NT2/D1 (cell line): ENCODE results near the gene ZNF585A.
"Not testable (repeated sequence)": the region's sequence is repeated elsewhere in the genome, so short reads cannot be mapped to it uniquely, and the experiment has no call there.

Source experiments
- DNase-seq: peaks from one replicate; pipeline ENCODE4 v3.0.0-alpha.2; 2011; ENCODE audit warnings: low read depth, low spot score
- H3K27me3 ChIP-seq: 2 replicates; pipeline ENCODE4 v1.6.0; 2011; ENCODE audit warnings: mild to moderate bottlenecking; ENCODE audit not compliant: insufficient read length, insufficient read depth
- H3K36me3 ChIP-seq: 2 replicates; pipeline ENCODE4 v1.6.1; 2011; ENCODE audit warnings: mild to moderate bottlenecking, low read length, mixed read lengths; ENCODE audit not compliant: insufficient read depth, insufficient read length
- H3K4me1 ChIP-seq: 2 replicates; pipeline ENCODE4 v1.5.1; 2011; ENCODE audit not compliant: insufficient read depth, insufficient read length
- H3K4me3 ChIP-seq: 2 replicates; pipeline ENCODE4 v1.5.1; 2011; ENCODE audit warnings: low read depth; ENCODE audit not compliant: insufficient read length
- H3K9ac ChIP-seq: 2 replicates; pipeline ENCODE4 v1.6.0; 2011; ENCODE audit warnings: low read depth; ENCODE audit not compliant: insufficient read length
- H3K9me3 ChIP-seq: 2 replicates; pipeline ENCODE4 v1.5.1; 2011; ENCODE audit warnings: mild to moderate bottlenecking, low read length; ENCODE audit not compliant: insufficient read depth
- SUZ12 ChIP-seq: IDR thresholded peaks from 2 replicates; pipeline ENCODE4 v1.6.1; 2011; ENCODE audit not compliant: insufficient read length, insufficient read depth; ENCODE audit errors: extremely low read depth
- YY1 ChIP-seq: IDR thresholded peaks from 2 replicates; pipeline ENCODE4 v1.6.1; 2011; ENCODE audit not compliant: insufficient read length, insufficient read depth
- ZNF274 ChIP-seq: IDR thresholded peaks from 2 replicates; pipeline ENCODE4 v1.6.1; 2011; ENCODE audit warnings: mild to moderate bottlenecking, low read depth, low read length

The ZNF585A gene

GRCh38 chr19:37114001-37114400, 58.5 kb downstream of the ZNF585A start:
- TF ChIP-seq YY1 = no peak
- TF ChIP-seq ZNF274 = no peak
- no peak for TF ChIP-seq SUZ12
- no peak for DNase-seq
- no peaks in the 10 kb centered on the region for H3K4me1 ChIP-seq
- H3K9me3 ChIP-seq = peaks cover 42% of the 10 kb centered on the region
- no peak overlapping the region for H3K9ac ChIP-seq
- H3K4me3 ChIP-seq = no peak overlapping the region
- peaks cover 2% of the 10 kb centered on the region for H3K36me3 ChIP-seq
- no peaks in the 10 kb centered on the region for H3K27me3 ChIP-seq

GRCh38 chr19:37111753-37112152, 60.7 kb downstream of the ZNF585A start:
- not testable (repeated sequence) for H3K4me1 ChIP-seq, H3K4me3 ChIP-seq, H3K27me3 ChIP-seq, H3K36me3 ChIP-seq, H3K9ac ChIP-seq
- DNase-seq = peak; percentile 5
- H3K9me3 ChIP-seq = peaks cover 44% of the 10 kb centered on the region

- H3K9ac ChIP-seq, H3K27me3 ChIP-seq, H3K4me1 ChIP-seq, H3K4me3 ChIP-seq, DNase-seq: not testable (repeated sequence)
- Histone ChIP-seq H3K36me3 (peaks cover 15% of the 10 kb centered on the region), H3K9me3 (peaks cover 16% of the 10 kb centered on the region; the same call in 1 of the 2 replicates)
Measured at GRCh38 chr19:37104135-37104534, 68.4 kb downstream of the ZNF585A start.

- no peaks in the 10 kb centered on the region for H3K4me1 ChIP-seq
- H3K9me3 ChIP-seq = peaks cover 13% of the 10 kb centered on the region; the same call in 1 of the 2 replicates
- DNase-seq = no peak
- TF ChIP-seq YY1 = no peak
- TF ChIP-seq SUZ12 = no peak
- no peak for TF ChIP-seq ZNF274
- H3K36me3 ChIP-seq = peaks cover 13% of the 10 kb centered on the region
- H3K9ac ChIP-seq = no peak overlapping the region
- H3K4me3 ChIP-seq = no peak overlapping the region
- H3K27me3 ChIP-seq = no peaks in the 10 kb centered on the region
Measured at GRCh38 chr19:37098570-37098969, 73.9 kb downstream of the ZNF585A start.

GRCh38 chr19:37095859-37096258, 76.6 kb downstream of the ZNF585A start:
- no peak overlapping the region for H3K9ac ChIP-seq
- H3K27me3 ChIP-seq = no peaks in the 10 kb centered on the region
- no peak for DNase-seq
- TF ChIP-seq SUZ12 (no peak), ZNF274 (no peak), YY1 (no peak)
- no peaks in the 10 kb centered on the region for H3K4me1 ChIP-seq
- H3K36me3 ChIP-seq = peaks cover 7% of the 10 kb centered on the region
- 0 out of 2 replicates have a peak, but pooled peaks cover 4% of the 10 kb centered on the region for H3K9me3 ChIP-seq
- H3K4me3 ChIP-seq = no peak overlapping the region
